ENCODE results near the gene DDT. TPM values are rescaled to one million over a fixed set of nuclear protein-coding genes. Genes with fewer than 3 reads are reported as not detected.

DDT gene
- polyA plus RNA-seq, 3 donors: 115 to 192 (median 138) TPM

DNA sequence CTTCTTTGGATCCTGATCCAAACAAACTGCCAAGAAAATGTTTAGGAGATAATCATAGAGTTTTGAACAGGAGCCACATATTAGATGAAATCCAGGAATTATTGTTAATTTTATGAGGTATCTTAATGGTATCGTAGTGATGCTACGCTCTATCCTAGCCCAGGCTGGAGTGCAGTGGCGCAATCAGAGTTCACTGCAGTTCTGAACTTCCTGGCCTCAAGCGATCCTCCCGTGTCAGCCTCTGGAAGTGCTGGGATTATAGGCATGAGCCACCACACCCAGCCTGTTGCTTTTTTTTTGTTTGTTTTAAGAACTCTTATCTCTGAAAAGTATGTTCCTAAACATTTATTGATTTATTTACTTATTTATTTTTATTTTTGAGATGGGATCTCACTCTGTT, 28.6 kb upstream of the DDT start:
- Mint-ChIP-seq H3K27me3 (ENCODE audit: low read depth in 3 of 3) (peaks cover 4 to 7% (median 6%) of the 10 kb centered on the region in 3 donors), H3K36me3 (no peaks in the 10 kb centered on the region), H3K27ac (no peak overlapping the region), H3K9me3 (peaks cover 0 to 1% (median 0%) of the 10 kb centered on the region in 7 donors), H3K4me3 (no peak overlapping the region), H3K4me1 (no peaks in the 10 kb centered on the region)
- no peaks in the 10 kb centered on the region for H3K36me3 ChIP-seq (replicated peaks in 1 of 2; ENCODE audit: control insufficient read depth in 1 of 2, insufficient read depth in 2 of 2, low read length in 2 of 2)
- H3K79me2 ChIP-seq (ENCODE audit: insufficient read depth, low read length): no peaks in the 10 kb centered on the region
- no peak overlapping the region for H3K4me2 ChIP-seq (replicated peaks; ENCODE audit: extremely low read depth, low read length, poor library complexity, severe bottlenecking)
- H3K9ac ChIP-seq (ENCODE audit: insufficient read depth, low read length, poor library complexity, severe bottlenecking): no peak overlapping the region
- H3K27me3 ChIP-seq (ENCODE audit: control insufficient read depth in 2 of 2, insufficient read depth in 2 of 2, low read length in 2 of 2): no peaks in the 10 kb centered on the region
- TF ChIP-seq CTCF (IDR thresholded peaks at IDR 0.05): no peak
- 93% methylated on average over 3 of the region's 5 CpGs for WGBS (ENCODE audit: insufficient coverage)
- H3K27ac ChIP-seq (ENCODE audit: low read depth in 1 of 2, low read length in 2 of 2): no peak overlapping the region
- no peaks in the 10 kb centered on the region for H3K4me1 ChIP-seq (ENCODE audit: control insufficient read depth in 1 of 2, insufficient read depth in 2 of 2, low read length in 2 of 2)
- no peak overlapping the region for H3K4me3 ChIP-seq (replicated peaks in 1 of 3; ENCODE audit: low read depth in 2 of 3, low read length in 3 of 3)
- H2AFZ ChIP-seq (ENCODE audit: insufficient read depth, low read depth, low read length, poor library complexity, severe bottlenecking): no peak overlapping the region
- DNase-seq: no peak
- intact Hi-C loops (cut with micrococcal nuclease): no loop called here
- H4K20me1 ChIP-seq (ENCODE audit: insufficient read depth, low read length): no peaks in the 10 kb centered on the region
- no peaks in the 10 kb centered on the region for H3K9me3 ChIP-seq (replicated peaks in 1 of 2; ENCODE audit: control insufficient read depth in 1 of 2, insufficient read depth in 1 of 2, low read length in 2 of 2)

DNA sequence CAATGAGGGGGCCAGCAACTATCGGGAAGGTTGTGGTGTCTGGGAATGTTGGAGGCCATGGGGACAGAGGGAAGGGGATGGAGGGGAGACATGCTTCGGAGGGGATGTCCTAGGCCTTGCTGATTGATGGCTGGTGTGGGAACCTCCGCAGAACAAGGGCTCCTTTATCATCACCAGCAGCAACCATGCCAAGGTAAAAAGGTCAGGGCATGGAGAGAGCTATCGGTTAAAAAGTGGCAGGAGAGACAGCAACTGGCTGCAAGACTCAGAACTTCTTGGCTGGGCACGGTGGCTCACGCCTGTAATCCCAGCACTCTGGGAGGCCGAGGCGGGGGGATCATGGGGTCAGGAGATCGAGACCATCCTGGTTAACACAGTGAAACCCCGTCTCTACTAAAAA, 28.0 kb upstream of the DDT start:
- no peak overlapping the region for H3K4me3 ChIP-seq (replicated peaks in 1 of 3; ENCODE audit: low read depth in 2 of 3, low read length in 3 of 3)
- DNase-seq: no peak
- H3K4me1 ChIP-seq (ENCODE audit: control insufficient read depth in 1 of 2, insufficient read depth in 2 of 2, low read length in 2 of 2): no peaks in the 10 kb centered on the region
- no peaks in the 10 kb centered on the region for H3K9me3 ChIP-seq (replicated peaks in 1 of 2; ENCODE audit: control insufficient read depth in 1 of 2, insufficient read depth in 1 of 2, low read length in 2 of 2)
- no peak overlapping the region for H3K27ac ChIP-seq (ENCODE audit: low read depth in 1 of 2, low read length in 2 of 2)
- Mint-ChIP-seq H3K9me3 (peaks cover 0 to 1% (median 0%) of the 10 kb centered on the region in 7 donors), H3K27me3 (ENCODE audit: low read depth in 3 of 3) (peaks cover 4 to 7% (median 6%) of the 10 kb centered on the region in 3 donors), H3K4me1 (no peaks in the 10 kb centered on the region), H3K36me3 (no peaks in the 10 kb centered on the region), H3K4me3 (no peak overlapping the region), H3K27ac (no peak overlapping the region)
- H2AFZ ChIP-seq (ENCODE audit: insufficient read depth, low read depth, low read length, poor library complexity, severe bottlenecking): no peak overlapping the region
- no peaks in the 10 kb centered on the region for H3K36me3 ChIP-seq (replicated peaks in 1 of 2; ENCODE audit: control insufficient read depth in 1 of 2, insufficient read depth in 2 of 2, low read length in 2 of 2)
- no peak for TF ChIP-seq CTCF (IDR thresholded peaks at IDR 0.05)
- H3K27me3 ChIP-seq (ENCODE audit: control insufficient read depth in 2 of 2, insufficient read depth in 2 of 2, low read length in 2 of 2): no peaks in the 10 kb centered on the region
- intact Hi-C loops (cut with micrococcal nuclease): no loop called here
- H3K79me2 ChIP-seq (ENCODE audit: insufficient read depth, low read length): no peaks in the 10 kb centered on the region
- no peaks in the 10 kb centered on the region for H4K20me1 ChIP-seq (ENCODE audit: insufficient read depth, low read length)
- no peak overlapping the region for H3K9ac ChIP-seq (ENCODE audit: insufficient read depth, low read length, poor library complexity, severe bottlenecking)
- no peak overlapping the region for H3K4me2 ChIP-seq (replicated peaks; ENCODE audit: extremely low read depth, low read length, poor library complexity, severe bottlenecking)
- WGBS (ENCODE audit: insufficient coverage): 93% methylated on average over 3 of the region's 10 CpGs
